Neural progenitor cell (in vitro differentiated cells): ENCODE results near the gene CCDC85C. TPM values are rescaled to one million over a fixed set of nuclear protein-coding genes. Genes with fewer than 3 reads are reported as not detected.
A peak's percentile ranks its signal among the peaks of the same experiment; 100 is the strongest.

Source experiments
- DNase-seq: peaks from one replicate; pipeline ENCODE4 v3.0.0-alpha.2; 2016; ENCODE audit warnings: low spot score
- H2AFZ ChIP-seq: fragments of 200-600 bp; sonication (generic); replicated peaks from 2 replicates; pipeline ENCODE4 v1.6.1; 2016; ENCODE audit warnings: antibody characterized with exemption
- H3F3A ChIP-seq: fragments of 200-600 bp; sonication (generic); 2 replicates; pipeline ENCODE4 v1.6.1; 2016; ENCODE audit warnings: antibody characterized with exemption, low read depth
- H3K27ac ChIP-seq: fragments of 200-600 bp; sonication (generic); 2 replicates; pipeline ENCODE4 v1.5.1; 2016; ENCODE audit warnings: mild to moderate bottlenecking
- H3K27me3 ChIP-seq: fragments of 200-600 bp; sonication (generic); 2 replicates; pipeline ENCODE4 v1.6.1; 2016; ENCODE audit warnings: mild to moderate bottlenecking, moderate library complexity
- H3K36me3 ChIP-seq: fragments of 200-600 bp; sonication (generic); 2 replicates; pipeline ENCODE4 v1.5.1; 2016
- H3K4me1 ChIP-seq: fragments of 200-600 bp; sonication (generic); 2 replicates; pipeline ENCODE4 v1.6.1; 2016; ENCODE audit warnings: mixed run types
- H3K4me2 ChIP-seq: fragments of 200-600 bp; sonication (generic); 2 replicates; pipeline ENCODE4 v1.6.1; 2016
- H3K4me3 ChIP-seq: fragments of 200-600 bp; sonication (generic); 2 replicates; pipeline ENCODE4 v1.5.1; 2016
- H3K79me2 ChIP-seq: fragments of 200-600 bp; sonication (generic); 2 replicates; pipeline ENCODE4 v1.6.1; 2016; ENCODE audit warnings: low read depth
- H3K9ac ChIP-seq: fragments of 200-600 bp; sonication (generic); 2 replicates; pipeline ENCODE4 v1.6.1; 2016
- H3K9me3 ChIP-seq: fragments of 200-600 bp; sonication (generic); 2 replicates; pipeline ENCODE4 v1.5.1; 2016; ENCODE audit warnings: low read depth
- H4K20me1 ChIP-seq: fragments of 200-600 bp; sonication (generic); 2 replicates; pipeline ENCODE4 v1.6.1; 2016; ENCODE audit warnings: low read depth
- H3K27ac Mint-ChIP-seq: 3 replicates; pipeline ENCODE4 v1.8.0; 2021; ENCODE audit warnings: mixed read lengths
- H3K27me3 Mint-ChIP-seq: 2 replicates; pipeline ENCODE4 v1.8.0; 2022; ENCODE audit warnings: low read depth, mild to moderate bottlenecking, inconsistent platforms, moderate library complexity, mixed read lengths; ENCODE audit not compliant: insufficient read depth
- H3K36me3 Mint-ChIP-seq: 3 replicates; pipeline ENCODE4 v1.8.0; 2021; ENCODE audit warnings: mixed read lengths
- H3K4me1 Mint-ChIP-seq: 3 replicates; pipeline ENCODE4 v1.8.0; 2021; ENCODE audit warnings: mixed read lengths
- H3K4me3 Mint-ChIP-seq: 3 replicates; pipeline ENCODE4 v1.8.0; 2021; ENCODE audit warnings: mild to moderate bottlenecking, moderate library complexity, mixed read lengths
- H3K9me3 Mint-ChIP-seq: 3 replicates; pipeline ENCODE4 v1.8.0; 2020; ENCODE audit warnings: mixed read lengths
- CTCF ChIP-seq: fragments of 200-600 bp; sonication (generic); IDR thresholded peaks from 2 replicates; pipeline ENCODE4 v1.5.1; 2017; ENCODE audit warnings: antibody characterized with exemption, mild to moderate bottlenecking
- EZH2 ChIP-seq: fragments of 200-600 bp; sonication (generic); IDR thresholded peaks from 2 replicates; pipeline ENCODE4 v1.6.1; 2017; ENCODE audit warnings: antibody characterized with exemption, mild to moderate bottlenecking, moderate library complexity
- EZH2phosphoT487 ChIP-seq: fragments of 200-600 bp; sonication (generic); IDR thresholded peaks from 2 replicates; pipeline ENCODE4 v1.6.1; 2017; ENCODE audit warnings: antibody characterized with exemption
- total RNA-seq: library from RNA; depleted of rRNA; stranded (reverse); fragments of >200 nt; gene quantifications from 2 replicates; pipeline ENCODE4 v1.2.3, GENCODE V29; 2015; ENCODE audit warnings: low replicate concordance

The CCDC85C gene
- total RNA-seq, 1 donor from 2014 or later = 19.0 TPM

- no peak overlapping the region for H3K9ac ChIP-seq
- no peaks in the 10 kb centered on the region for H3K27me3 ChIP-seq
- Mint-ChIP-seq H3K4me3 (no peak overlapping the region), H3K4me1 (peaks cover 67% of the 10 kb centered on the region), H3K27ac (no peak overlapping the region), H3K27me3 (peaks cover 2% of the 10 kb centered on the region), H3K9me3 (no peaks in the 10 kb centered on the region), H3K36me3 (peaks cover 3% of the 10 kb centered on the region)
- H2AFZ ChIP-seq = no peak overlapping the region
- H3K79me2 ChIP-seq = peaks cover 54% of the 10 kb centered on the region
- H3K4me2 ChIP-seq = no peak overlapping the region
- peaks cover 69% of the 10 kb centered on the region for H3K4me1 ChIP-seq
- peaks cover 46% of the 10 kb centered on the region for H4K20me1 ChIP-seq
- H3K4me3 ChIP-seq = no peak overlapping the region
- H3K36me3 ChIP-seq = no peaks in the 10 kb centered on the region
- DNase-seq = no peak
- peaks cover 44% of the 10 kb centered on the region for H3F3A ChIP-seq
- no peak for TF ChIP-seq CTCF
- no peak for TF ChIP-seq EZH2
- TF ChIP-seq EZH2phosphoT487 = no peak
- no peaks in the 10 kb centered on the region for H3K9me3 ChIP-seq
- H3K27ac ChIP-seq = peak overlapping the region; percentile 2
Observed at GRCh38 chr14:99525699-99526080, 78.3 kb downstream of the CCDC85C start.

- no peak overlapping the region for H3K27ac Mint-ChIP-seq
- TF ChIP-seq EZH2 (no peak), EZH2phosphoT487 (no peak), CTCF (peak; percentile 47)
- Histone ChIP-seq H3K9me3 (no peaks in the 10 kb centered on the region), H3K79me2 (peaks cover 51% of the 10 kb centered on the region), H3F3A (peaks cover 39% of the 10 kb centered on the region), H3K36me3 (no peaks in the 10 kb centered on the region), H4K20me1 (peaks cover 41% of the 10 kb centered on the region), H3K4me1 (peaks cover 64% of the 10 kb centered on the region), H2AFZ (no peak overlapping the region), H3K4me3 (no peak overlapping the region), H3K9ac (no peak overlapping the region), H3K27ac (peak overlapping the region; percentile 2), H3K4me2 (peak overlapping the region; percentile 43), H3K27me3 (no peaks in the 10 kb centered on the region)
- peak overlapping the region; percentile 53 for H3K4me3 Mint-ChIP-seq
- peaks cover 62% of the 10 kb centered on the region for H3K4me1 Mint-ChIP-seq
- peaks cover 3% of the 10 kb centered on the region for H3K36me3 Mint-ChIP-seq
- DNase-seq = peak; percentile 67
- H3K27me3 Mint-ChIP-seq = peaks cover 2% of the 10 kb centered on the region
- no peaks in the 10 kb centered on the region for H3K9me3 Mint-ChIP-seq
Observed at GRCh38 chr14:99524804-99525698, 79.0 kb downstream of the CCDC85C start.

GRCh38 chr14:99524091-99524661 lies 79.8 kb downstream of the CCDC85C start:
- Mint-ChIP-seq H3K27me3 (peaks cover 2% of the 10 kb centered on the region), H3K27ac (peak overlapping the region; percentile 91), H3K4me1 (peaks cover 63% of the 10 kb centered on the region), H3K36me3 (peaks cover 3% of the 10 kb centered on the region), H3K9me3 (no peaks in the 10 kb centered on the region), H3K4me3 (peak overlapping the region; percentile 77)
- no peaks in the 10 kb centered on the region for H3K27me3 ChIP-seq
- H3K9ac ChIP-seq = no peak overlapping the region
- peak overlapping the region; percentile 43 for H3K4me2 ChIP-seq
- no peak overlapping the region for H3K4me3 ChIP-seq
- peaks cover 50% of the 10 kb centered on the region for H3K79me2 ChIP-seq
- peaks cover 36% of the 10 kb centered on the region for H4K20me1 ChIP-seq
- no peak for DNase-seq
- H2AFZ ChIP-seq = no peak overlapping the region
- TF ChIP-seq EZH2phosphoT487 (no peak), EZH2 (no peak), CTCF (no peak)
- peaks cover 38% of the 10 kb centered on the region for H3F3A ChIP-seq
- H3K9me3 ChIP-seq = no peaks in the 10 kb centered on the region
- no peak overlapping the region for H3K27ac ChIP-seq
- no peaks in the 10 kb centered on the region for H3K36me3 ChIP-seq
- peaks cover 62% of the 10 kb centered on the region for H3K4me1 ChIP-seq
